GM19324 (cell line): Measurements from ENCODE around the gene RAI14.
"Not testable (repeated sequence)": the region's sequence is repeated elsewhere in the genome, so short reads cannot be mapped to it uniquely, and the experiment has no call there.

Experiments
- ATAC-seq: cut with Tn5 transposase; IDR thresholded peaks from one replicate; pipeline ENCODE4 v1.9.1; 2021; ENCODE audit warnings: mild to moderate bottlenecking, moderate library complexity; ENCODE audit not compliant: unreplicated experiment, low FRiP score

RAI14 gene

DNA sequence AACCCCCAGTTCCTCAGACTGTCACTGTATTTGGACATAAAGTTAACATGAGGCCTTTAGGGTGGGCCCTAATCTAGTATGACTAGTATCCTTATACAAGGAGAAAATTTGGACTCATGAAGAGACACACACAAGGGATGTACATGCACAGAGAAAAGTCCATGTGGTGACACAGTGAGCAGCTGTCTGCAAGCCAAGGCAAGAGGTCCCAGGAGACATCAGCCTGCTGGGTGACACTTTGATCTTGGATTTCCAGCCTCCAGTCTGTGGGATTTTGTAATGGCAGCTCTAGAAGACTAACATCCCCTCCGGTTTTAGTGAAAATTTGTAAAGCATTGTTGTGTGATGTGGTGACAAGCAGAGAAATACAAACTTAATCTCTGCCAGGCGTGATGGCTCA, 66.1 kb downstream of the RAI14 start:
- ATAC-seq, result no peak

DNA sequence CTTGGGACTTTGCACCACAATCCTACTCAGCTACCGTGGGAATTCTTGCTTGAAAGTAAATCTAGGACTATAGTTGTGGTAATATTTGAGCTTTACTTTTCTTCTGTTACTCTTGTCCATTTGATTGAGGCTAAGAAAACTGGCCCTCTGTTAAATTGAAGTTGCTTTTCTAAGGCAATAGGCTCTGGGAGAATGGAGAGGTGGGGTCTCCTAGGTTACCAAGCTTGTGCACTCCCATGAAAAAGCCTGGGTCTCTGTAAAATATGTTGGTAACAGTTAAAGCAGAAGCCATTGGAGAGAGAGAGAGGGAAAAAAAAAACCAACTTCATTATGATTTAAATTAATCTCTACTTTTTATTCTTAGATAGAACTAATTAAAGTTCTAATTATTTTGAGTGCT, 68.6 kb downstream of the RAI14 start:
- ATAC-seq, result no peak

DNA sequence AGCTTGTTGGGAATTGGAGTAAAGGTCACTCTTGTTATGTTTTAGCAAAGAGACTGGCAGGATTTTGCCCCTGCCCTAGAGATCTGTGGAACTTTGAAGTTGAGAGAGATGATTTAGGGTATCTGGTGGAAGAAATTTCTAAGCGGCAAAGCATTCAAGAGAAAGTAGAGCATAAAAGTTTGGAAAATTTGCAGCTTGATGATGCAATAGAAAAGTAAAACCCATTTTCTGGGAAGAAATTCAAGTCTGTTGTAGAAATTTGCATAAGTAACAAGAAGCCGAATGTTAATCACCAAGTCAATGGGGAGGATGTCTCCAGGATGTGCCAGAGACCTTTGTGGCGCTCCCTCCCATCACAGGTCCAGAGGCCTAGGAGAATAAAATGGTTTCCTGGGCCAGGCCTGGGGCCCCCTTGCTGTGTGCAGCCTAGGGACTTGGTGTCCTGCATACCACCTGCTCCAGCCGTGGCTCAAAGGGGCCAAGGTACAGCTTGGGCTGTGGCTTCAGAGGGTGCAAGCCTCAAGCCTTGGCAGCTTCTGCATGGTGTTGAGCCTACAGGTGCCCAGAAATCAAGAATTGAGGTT, 71.1 kb downstream of the RAI14 start:
- not testable (repeated sequence) for ATAC-seq

DNA sequence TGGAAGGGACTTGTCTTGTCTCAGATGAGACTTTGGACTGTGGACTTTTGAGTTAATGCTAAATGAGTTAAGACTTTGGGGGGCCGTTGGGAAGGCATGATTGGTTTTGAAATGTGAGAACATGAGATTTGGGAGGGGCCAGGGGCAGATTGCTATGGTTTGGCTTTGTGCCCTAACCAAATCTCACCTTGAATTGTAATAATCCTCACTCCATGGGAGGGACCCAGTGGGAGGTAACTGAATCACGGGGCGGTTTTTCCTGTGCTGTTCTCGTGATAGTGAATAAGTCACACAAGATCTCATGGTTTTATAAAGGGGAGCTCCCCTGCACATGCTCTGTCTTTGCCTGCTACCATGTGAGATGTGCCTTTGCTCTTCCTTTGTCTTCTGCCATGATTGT, 72.1 kb downstream of the RAI14 start:
- ATAC-seq, result no peak

DNA sequence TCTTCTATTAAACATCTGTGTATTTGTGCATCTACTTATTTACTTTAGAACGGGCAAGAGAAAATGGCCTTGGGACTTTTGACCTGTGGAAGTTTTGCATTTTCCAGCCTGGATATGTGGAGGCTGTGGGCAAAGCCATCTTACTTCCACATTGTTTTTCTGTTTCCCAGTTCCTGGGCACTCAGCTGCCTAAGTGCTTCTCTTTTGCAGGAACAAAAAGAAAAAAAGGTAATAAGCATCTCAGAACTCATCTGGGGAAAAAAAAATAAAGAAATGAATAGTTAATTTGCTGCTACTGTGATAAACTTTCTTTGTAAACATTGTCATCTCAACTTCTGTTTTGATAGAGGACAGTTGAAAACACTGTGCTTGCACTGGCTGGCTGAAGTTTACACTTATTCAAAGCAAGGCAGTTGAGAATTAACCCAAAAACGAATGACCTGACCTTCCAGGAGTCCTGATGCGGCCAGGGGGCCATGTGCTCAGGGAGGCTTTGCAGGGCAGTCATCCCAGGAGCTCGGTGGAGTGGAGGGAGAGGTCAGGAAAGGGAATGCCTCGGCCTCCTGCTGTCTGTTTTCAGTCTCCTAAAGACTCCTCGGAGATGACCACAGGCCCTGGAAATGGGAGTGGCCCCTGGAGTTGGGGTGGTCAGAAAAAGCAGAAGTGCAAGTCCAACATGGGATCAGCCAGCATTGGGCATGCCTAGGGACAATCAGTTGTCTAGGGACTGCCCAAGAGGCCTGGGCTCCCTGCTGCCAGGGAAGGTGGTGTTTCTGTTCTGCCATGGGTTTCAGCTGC, 75.5 kb downstream of the RAI14 start:
- ATAC-seq, result no peak

DNA sequence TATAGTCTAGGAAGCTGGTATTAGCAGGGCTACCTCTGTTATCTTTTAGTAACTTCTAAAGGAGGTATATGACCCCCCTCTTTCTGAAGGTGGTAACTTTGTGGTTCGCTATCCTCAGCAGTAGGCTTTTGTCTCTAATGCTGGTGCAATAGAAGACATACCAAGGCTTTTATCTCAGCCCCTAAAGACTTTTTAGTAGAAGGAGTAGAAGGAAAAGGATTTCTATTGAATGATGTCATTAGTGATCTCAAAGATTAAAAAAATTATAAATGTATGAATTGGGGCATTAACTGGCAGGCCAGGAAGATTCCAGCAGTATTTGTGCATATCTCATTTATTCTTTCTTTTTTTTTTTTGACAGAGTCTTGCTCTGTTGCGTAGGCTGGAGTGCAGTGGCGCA, 78.2 kb downstream of the RAI14 start:
- ATAC-seq, result no peak

DNA sequence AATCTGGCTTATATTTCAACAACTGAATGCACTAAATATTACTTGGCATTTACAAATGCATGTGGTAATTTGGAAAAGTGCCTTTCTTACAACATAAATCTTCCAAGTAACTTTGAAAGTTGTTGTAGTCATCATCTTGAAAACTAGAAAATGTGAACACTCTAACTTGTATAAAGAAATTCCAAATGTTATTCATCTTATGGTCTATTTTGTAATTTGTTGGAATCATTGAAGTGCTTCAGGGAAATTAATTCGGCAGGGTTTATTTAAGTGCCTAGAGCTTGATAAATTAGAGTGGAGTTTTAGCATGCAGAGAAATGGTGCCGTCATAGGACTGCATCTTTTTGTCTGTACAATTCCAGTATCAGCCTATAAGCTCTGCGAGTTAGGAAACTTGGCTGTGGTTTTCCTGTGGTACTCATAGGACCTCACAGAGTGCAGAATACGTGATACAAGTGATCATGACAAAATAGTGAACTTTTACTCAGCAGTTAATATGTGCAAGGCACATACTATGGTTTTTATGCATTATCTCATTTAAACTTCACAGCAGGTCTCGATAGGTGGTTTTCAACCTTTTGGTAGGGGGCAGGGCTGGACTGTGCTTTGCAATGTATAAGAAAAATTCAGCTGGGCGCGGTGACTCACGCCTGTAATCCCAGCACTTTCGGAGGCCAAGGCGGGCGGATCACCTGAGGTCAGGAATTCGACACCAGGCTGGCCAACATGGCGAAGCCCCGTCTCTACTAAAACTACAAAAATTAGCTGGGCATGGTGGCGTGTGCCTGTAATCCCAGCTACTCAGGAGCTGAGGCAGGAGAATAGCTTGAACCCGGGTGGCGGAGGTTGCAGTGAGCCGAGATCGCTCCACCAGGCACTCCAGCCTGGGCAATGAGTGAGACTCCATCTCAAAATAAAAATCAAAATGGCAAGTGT, 79.6 kb downstream of the RAI14 start:
- no peak for ATAC-seq

DNA sequence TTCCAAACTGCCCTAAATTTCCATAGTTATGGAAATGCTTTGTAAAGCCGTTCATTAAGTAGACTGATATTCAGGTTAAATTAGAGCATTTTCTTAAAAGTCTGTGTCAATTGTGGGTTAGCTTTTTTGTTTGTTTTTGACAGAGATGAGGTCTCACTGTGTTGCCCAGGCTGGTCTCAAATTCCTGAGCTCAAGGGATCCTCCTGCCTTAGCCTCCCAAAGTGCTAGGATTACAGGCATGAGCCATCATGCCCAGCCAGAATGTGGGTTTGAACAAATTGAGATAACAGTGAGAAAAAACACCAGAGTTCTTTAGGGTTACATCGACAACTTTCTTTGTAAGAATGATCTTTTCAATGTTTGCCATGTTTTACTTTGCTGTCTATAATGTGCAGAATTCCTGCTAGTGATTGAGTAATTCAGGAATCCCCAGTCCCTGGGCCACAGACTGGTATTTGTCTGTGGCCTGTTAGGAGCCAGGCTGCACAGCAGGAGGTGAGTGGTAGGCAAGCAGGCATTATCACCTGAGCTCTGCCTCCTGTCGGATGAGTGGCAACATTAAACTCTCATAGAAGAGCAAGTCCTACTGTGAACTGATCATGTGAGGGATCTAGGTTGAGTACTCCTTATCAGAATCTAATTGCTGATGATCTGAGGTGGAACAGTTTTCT, 80.5 kb downstream of the RAI14 start:
- no peak for ATAC-seq

DNA sequence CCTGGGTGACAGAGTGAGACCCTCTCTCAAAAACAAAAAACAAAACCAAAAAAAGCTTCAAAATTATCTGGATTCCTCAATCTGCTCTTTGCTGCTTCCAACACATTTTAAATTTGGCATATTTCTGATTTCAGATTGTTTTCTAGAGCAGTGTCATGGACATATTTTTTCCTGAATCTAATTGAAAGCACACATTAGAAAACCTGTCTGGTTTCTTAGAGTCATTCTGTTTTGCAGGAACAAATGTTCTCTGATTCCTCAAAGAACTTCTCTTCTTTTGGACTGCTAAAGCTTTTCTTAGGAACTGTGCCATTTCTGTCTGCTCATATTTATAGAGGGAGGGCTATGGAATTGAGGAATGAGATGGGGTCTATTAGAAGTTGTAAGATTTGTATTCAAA, 81.6 kb downstream of the RAI14 start:
- ATAC-seq, result no peak

DNA sequence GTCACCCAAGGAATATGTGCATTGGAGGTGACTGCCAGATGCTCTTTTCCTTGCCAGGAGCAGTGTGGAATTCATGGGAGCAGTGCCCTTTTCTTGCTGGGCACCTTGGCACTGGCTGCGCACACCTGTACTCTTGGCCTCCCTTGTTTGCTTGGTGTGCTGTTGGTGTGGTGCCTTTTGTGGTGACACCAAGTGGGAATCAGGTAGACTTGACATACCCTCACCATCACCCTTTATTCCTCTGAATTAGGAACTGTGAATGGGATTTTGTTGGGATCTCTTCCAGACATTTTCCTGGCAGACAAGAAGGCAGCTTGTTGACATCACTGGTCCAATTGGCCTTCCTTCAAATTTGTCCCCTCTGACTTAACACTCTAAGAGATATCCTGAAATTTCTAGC, 82.3 kb downstream of the RAI14 start:
- no peak for ATAC-seq

DNA sequence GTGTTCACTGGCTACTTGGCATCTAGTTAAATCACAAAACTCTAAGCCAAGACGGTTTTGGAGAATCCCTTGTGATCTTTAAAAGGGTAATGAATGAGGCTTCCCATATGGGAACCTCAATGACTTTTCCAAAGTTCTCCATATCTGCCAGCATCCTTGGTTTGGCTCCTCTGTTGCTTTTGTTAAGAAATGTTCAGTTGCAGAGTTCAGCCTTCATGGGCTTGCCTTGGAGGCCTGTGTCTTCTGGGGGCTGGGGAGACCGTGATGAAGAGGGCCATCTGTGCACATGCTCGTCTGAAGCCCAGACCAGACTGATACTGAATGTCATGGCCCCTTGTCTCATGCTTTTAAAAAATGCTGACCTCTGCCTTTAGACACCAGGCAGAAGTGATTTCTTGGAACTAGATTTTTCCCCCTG, 84.3 kb downstream of the RAI14 start:
- ATAC-seq, result no peak

DNA sequence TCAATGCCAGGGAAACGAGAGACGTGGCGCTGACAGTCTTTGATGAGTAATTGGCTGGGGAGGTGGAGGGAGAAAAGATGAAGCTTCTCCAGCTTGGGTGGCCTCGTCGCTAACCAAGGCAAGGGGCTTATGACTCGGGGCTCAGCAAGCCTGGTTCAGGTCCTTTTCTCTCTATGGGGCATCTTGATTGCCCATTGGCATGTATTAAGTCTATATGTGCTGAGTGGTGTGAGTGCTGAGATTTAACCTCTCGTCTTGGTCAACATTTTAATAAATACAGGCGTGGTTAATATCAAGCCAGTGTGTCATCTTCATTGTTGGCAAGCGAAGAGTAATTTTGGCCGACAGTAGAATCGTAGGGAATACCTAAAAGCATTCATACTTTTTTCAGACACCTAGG, 85.9 kb downstream of the RAI14 start:
- ATAC-seq, result no peak

DNA sequence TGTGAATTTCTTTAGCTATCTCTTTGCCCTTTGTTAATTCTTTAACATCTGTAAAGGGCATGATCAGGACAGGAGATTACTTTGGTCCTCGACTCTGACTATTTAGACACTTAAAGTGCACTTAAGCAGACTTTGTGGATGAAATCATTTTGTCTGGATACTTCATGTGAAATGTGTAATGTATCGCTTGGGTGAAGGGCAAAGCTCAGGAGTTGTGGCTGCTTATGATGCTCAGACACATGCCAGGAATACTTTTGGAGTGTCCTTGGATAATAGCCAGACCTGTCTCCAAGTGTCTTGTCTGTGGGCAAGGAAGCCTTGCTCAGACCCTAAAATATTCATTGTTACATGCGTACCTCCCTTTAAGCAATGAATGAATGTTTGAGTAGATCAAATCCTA, 87.8 kb downstream of the RAI14 start:
- no peak for ATAC-seq

DNA sequence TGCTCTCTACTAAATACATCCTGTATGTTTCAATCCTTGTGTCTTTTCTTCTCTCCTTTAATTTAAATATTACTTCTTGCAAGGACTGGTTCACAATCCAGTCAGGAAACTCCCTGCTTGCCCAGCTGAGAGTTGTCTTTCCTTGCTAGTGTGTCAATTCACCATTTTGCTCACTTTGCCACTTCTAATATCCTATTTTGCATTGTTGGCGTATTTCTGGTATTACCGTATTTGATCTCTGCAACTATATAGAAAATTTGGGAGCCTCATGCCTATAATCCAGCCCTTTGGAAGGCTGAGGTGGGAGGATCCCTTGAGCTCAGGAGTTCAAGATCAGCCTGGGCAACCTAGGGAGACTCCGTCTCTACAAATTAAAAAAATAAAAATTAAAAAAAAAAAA, 92.3 kb downstream of the RAI14 start:
- ATAC-seq, result no peak

DNA sequence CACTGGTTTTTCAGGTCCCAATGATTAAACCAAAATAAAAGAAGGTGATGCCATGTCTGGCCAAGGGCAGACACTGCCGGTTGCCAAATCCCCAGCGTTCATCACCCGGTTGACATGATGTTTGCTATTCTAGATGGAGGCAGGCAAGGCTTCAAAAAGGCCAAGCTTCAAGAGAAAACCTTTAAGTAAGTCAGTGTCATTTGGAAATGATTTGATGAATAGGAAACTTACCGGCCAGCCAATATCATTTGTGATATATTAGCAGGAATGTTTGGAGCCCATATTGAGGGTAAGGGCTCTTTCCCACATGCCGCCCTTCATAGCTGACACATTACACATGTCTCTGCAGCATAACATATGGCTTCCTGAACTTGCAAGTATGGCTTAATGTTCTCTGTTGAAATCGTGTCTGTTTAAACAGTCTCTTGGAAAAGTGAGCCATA, 93.3 kb downstream of the RAI14 start:
- ATAC-seq, result no peak

DNA sequence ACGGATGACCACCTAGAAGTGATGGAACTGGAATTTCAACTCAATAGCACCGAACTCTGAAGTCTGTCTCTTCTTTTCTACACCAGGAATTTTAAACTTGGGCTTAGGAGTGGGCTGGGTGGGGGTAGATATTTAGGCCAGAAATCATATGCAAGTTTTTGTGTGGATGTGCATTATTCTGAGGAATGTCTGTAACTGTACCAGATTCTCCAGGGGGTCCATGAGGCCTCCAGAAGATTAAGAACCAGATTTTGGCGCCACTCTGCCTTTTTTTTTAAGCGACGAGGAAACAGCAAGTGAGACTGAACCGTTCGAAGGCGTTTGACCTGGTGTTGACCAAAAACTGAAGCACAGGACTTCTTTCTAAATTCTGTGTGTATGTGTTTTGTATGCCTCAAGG, 94.1 kb downstream of the RAI14 start:
- ATAC-seq, result no peak

DNA sequence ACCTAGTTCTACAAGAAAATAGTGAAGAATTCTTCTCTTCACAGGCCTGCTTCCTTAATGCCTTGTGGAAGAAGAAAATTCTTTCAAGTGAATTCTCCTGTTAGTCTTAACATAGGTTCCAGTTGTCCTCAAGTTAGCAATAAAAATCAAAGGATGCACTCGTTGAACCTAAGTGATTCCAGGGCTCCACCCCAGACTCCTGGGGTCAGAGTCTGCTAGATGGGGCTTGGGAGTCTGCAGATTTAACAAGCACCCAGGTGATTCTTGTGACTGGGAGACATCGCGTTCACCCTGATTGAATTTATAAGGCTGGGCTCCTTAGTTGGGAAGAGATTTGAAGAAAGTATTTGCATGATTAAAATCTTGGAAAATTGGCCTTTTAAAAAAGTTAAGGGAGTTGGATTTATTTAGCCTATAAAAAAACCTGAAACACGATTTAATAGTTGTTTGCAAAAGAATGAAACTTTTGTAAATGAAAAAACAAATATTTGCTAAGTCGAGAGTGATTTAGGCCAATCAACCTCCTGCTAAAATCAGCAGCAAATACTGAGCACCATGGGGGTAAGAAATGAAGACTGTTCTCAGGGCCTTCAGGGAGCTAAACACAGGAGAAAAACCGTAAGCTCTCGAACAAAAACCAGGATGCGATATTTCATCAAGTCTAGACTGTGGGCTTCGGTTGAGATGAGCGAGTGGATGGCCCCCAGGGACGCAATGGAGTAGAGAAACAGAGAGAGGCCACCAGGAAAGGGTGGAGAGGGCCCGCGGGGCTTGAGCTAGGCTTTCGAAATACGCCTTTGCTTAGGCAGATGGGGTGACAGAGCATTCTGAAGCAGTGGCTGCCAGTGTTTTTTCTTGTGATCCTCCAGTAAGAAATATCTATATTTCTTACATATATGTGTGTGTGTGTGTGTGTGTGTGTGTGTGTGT, 95.9 kb downstream of the RAI14 start:
- no peak for ATAC-seq

DNA sequence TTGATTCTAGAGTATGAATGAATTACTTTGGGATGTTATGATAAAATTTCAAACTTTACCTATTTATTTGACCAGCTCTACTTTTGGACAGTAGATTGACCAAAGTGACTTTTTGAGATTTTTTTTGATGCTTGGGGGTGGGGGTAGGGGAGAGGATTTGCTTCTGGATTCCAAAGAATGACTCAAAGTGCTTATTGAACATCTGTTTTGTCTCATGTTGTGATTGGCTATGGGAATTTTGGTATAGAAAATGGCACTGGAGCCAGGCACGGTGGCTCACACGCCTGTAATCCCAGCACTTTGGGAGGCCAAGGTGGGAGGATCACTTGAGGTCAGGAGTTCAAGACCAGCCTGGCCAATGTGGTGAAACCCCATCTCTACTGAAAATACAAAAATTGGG, 97.1 kb downstream of the RAI14 start:
- ATAC-seq, result not testable (repeated sequence)

DNA sequence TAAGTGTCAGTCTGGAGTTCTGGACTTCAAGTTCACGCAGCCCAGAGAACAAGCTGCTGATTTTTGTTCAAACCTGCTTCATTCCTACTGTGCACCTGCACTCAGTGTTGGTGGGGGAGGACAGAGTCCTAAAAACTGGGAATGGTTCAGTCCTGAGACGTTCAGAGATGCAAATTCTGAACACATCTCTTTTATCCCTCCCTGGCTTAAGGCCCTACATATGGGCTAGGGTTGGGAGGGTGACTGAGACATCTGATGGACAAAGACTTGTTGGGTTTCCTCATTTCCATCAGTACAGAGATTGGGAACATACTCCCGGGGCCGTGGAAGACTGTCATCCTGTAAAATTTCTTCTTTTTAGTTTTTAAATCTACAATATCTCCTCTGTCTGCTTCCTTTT, 99.8 kb downstream of the RAI14 start:
- ATAC-seq, result no peak
